ENCODE data around the gene TSNAXIP1. TPM values are rescaled to one million over a fixed set of nuclear protein-coding genes. Genes with fewer than 3 reads are reported as not detected.

The TSNAXIP1 gene
- total and polyA plus RNA-seq, 2 experiments from 2014 or later = 3.1 to 5.8 TPM

- Histone ChIP-seq H3K9me2 (replicated peaks; ENCODE audit: insufficient read depth) (no peaks in the 10 kb centered on the region), H3K4me1 (ENCODE audit: insufficient read depth) (peaks cover 3% of the 10 kb centered on the region), H3K36me3 (replicated peaks; ENCODE audit: insufficient read depth, low read depth) (no peaks in the 10 kb centered on the region), H3K9me3 (ENCODE audit: low read depth) (no peaks in the 10 kb centered on the region), H3K4me2 (no peak overlapping the region), H3K27ac (no peak overlapping the region), H3K79me2 (peaks cover 79% of the 10 kb centered on the region), H3K4me3 (no peak overlapping the region), H4K20me1 (ENCODE audit: insufficient read depth, poor library complexity, severe bottlenecking) (peaks cover 44% of the 10 kb centered on the region), H2AFZ (no peak overlapping the region), H3K27me3 (no peaks in the 10 kb centered on the region)
- WGBS (ENCODE audit: low lambda C conversion rate, missing lambda C conversion rate) = 91% methylated on average over 2 of the region's 2 CpGs
- TF ChIP-seq, protein P1, sequence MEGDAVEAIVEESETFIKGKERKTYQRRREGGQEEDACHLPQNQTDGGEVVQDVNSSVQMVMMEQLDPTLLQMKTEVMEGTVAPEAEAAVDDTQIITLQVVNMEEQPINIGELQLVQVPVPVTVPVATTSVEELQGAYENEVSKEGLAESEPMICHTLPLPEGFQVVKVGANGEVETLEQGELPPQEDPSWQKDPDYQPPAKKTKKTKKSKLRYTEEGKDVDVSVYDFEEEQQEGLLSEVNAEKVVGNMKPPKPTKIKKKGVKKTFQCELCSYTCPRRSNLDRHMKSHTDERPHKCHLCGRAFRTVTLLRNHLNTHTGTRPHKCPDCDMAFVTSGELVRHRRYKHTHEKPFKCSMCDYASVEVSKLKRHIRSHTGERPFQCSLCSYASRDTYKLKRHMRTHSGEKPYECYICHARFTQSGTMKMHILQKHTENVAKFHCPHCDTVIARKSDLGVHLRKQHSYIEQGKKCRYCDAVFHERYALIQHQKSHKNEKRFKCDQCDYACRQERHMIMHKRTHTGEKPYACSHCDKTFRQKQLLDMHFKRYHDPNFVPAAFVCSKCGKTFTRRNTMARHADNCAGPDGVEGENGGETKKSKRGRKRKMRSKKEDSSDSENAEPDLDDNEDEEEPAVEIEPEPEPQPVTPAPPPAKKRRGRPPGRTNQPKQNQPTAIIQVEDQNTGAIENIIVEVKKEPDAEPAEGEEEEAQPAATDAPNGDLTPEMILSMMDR (IDR thresholded peaks at IDR 0.05; ENCODE audit: poor library complexity) = no peak
- TF ChIP-seq EZH2 (IDR thresholded peaks at IDR 0.05; ENCODE audit: borderline replicate concordance) (no peak), EZH2phosphoT487 (IDR thresholded peaks at IDR 0.05; ENCODE audit: low read depth, severe bottlenecking, unreplicated experiment) (no peak)
- DNase-seq (ENCODE audit: low spot score) = no peak
Observed at GRCh38 chr16:67864594-67864993, 57.9 kb downstream of the TSNAXIP1 start.

GRCh38 chr16:67865318-67865717, 58.6 kb downstream of the TSNAXIP1 start:
- H3K36me3 ChIP-seq (replicated peaks; ENCODE audit: insufficient read depth, low read depth) = no peaks in the 10 kb centered on the region
- H3K4me3 ChIP-seq = no peak overlapping the region
- H3K4me1 ChIP-seq (ENCODE audit: insufficient read depth) = peaks cover 3% of the 10 kb centered on the region
- TF ChIP-seq EZH2phosphoT487 (IDR thresholded peaks at IDR 0.05; ENCODE audit: low read depth, severe bottlenecking, unreplicated experiment) (no peak), EZH2 (IDR thresholded peaks at IDR 0.05; ENCODE audit: borderline replicate concordance) (no peak)
- TF ChIP-seq, protein P1 (IDR thresholded peaks at IDR 0.05; ENCODE audit: poor library complexity) = peak; percentile 36
- peaks cover 72% of the 10 kb centered on the region for H3K79me2 ChIP-seq
- H3K9me2 ChIP-seq (replicated peaks; ENCODE audit: insufficient read depth) = no peaks in the 10 kb centered on the region
- H3K9me3 ChIP-seq (ENCODE audit: low read depth) = no peaks in the 10 kb centered on the region
- H4K20me1 ChIP-seq (ENCODE audit: insufficient read depth, poor library complexity, severe bottlenecking) = peaks cover 43% of the 10 kb centered on the region
- WGBS (ENCODE audit: low lambda C conversion rate, missing lambda C conversion rate) = 100% methylated on average over 2 of the region's 2 CpGs
- no peaks in the 10 kb centered on the region for H3K27me3 ChIP-seq
- no peak overlapping the region for H3K4me2 ChIP-seq
- DNase-seq (ENCODE audit: low spot score) = no peak
- H2AFZ ChIP-seq = no peak overlapping the region
- no peak overlapping the region for H3K27ac ChIP-seq

- Histone ChIP-seq H4K20me1 (ENCODE audit: insufficient read depth, poor library complexity, severe bottlenecking) (peaks cover 13% of the 10 kb centered on the region), H3K36me3 (replicated peaks; ENCODE audit: insufficient read depth, low read depth) (no peaks in the 10 kb centered on the region), H3K4me2 (no peak overlapping the region), H3K27me3 (no peaks in the 10 kb centered on the region), H2AFZ (no peak overlapping the region), H3K9me3 (ENCODE audit: low read depth) (no peaks in the 10 kb centered on the region), H3K27ac (no peak overlapping the region), H3K9me2 (replicated peaks; ENCODE audit: insufficient read depth) (no peaks in the 10 kb centered on the region), H3K79me2 (peaks cover 46% of the 10 kb centered on the region), H3K4me3 (no peak overlapping the region), H3K4me1 (ENCODE audit: insufficient read depth) (no peaks in the 10 kb centered on the region)
- no peak for DNase-seq (ENCODE audit: low spot score)
- TF ChIP-seq EZH2phosphoT487 (IDR thresholded peaks at IDR 0.05; ENCODE audit: low read depth, severe bottlenecking, unreplicated experiment) = no peak
- WGBS (ENCODE audit: low lambda C conversion rate, missing lambda C conversion rate) = 95% methylated on average over 6 of the region's 6 CpGs
Observed at GRCh38 chr16:67868290-67868689, 61.6 kb downstream of the TSNAXIP1 start.

- Histone ChIP-seq H3K79me2 (peaks cover 47% of the 10 kb centered on the region), H3K9me3 (ENCODE audit: low read depth) (no peaks in the 10 kb centered on the region), H3K4me1 (ENCODE audit: insufficient read depth) (peaks cover 7% of the 10 kb centered on the region), H4K20me1 (ENCODE audit: insufficient read depth, poor library complexity, severe bottlenecking) (peaks cover 14% of the 10 kb centered on the region), H2AFZ (no peak overlapping the region), H3K9me2 (replicated peaks; ENCODE audit: insufficient read depth) (no peaks in the 10 kb centered on the region), H3K36me3 (replicated peaks; ENCODE audit: insufficient read depth, low read depth) (no peaks in the 10 kb centered on the region), H3K4me3 (no peak overlapping the region), H3K4me2 (no peak overlapping the region), H3K27ac (no peak overlapping the region), H3K27me3 (no peaks in the 10 kb centered on the region)
- 93% methylated on average over 7 of the region's 7 CpGs for WGBS (ENCODE audit: low lambda C conversion rate, missing lambda C conversion rate)
- TF ChIP-seq, protein P1 (IDR thresholded peaks at IDR 0.05; ENCODE audit: poor library complexity) = no peak
- TF ChIP-seq EZH2phosphoT487 (IDR thresholded peaks at IDR 0.05; ENCODE audit: low read depth, severe bottlenecking, unreplicated experiment) (no peak), EZH2 (IDR thresholded peaks at IDR 0.05; ENCODE audit: borderline replicate concordance) (no peak)
- no peak for DNase-seq (ENCODE audit: low spot score)
Observed at GRCh38 chr16:67869653-67870052, 63.0 kb downstream of the TSNAXIP1 start.
